Heart left ventricle (tissue), 13 donors: ENCODE results near the gene SLC25A26.

ENCODE experiments used
- CTCF ChIP-seq, 12 donors: fragments of 200-600 bp; sonication (generic) in 4 of 12; IDR thresholded peaks; one replicate each; pipeline versions ENCODE4 v1.5.0 to v1.8.0; 2018 to 2022; ENCODE audit warnings: antibody characterized with exemption in 12 of 12, mild to moderate bottlenecking in 5 of 12
- POLR2A ChIP-seq, 2 donors: fragments of 450-650 bp; IDR thresholded peaks; one replicate each; pipeline ENCODE4 v1.6.1; 2017; ENCODE audit warnings: antibody characterized with exemption in 2 of 2, mild to moderate bottlenecking in 2 of 2, moderate library complexity in 2 of 2
- donor health status: ischemic (EF 13 %, LVEDD 7.1; RV severe dilation, severe dysfunction).
- donor health status: DM: no; HTN: yes; CAD: no.
- donor health status: DM: no; HTN: no; CAD: no.
- donor health status: ischemic (EF 25% LVEDD 6.9; RV normal size, moderate dysfunction).
- donor health status: ischemic (EF 25% LVEDD 5.7; RV mildly dilated, moderate dysfunction).
- donor health status: ischemic (EF 35%, LVEDD 5.7; RV mildly dilated, moderate dysfunction).
- donor health status: nonischemic (EF 11% LVEDD 7.7; RV severe dilation, severe dysfunction).
- donor health status: DM: yes; HTN: yes; CAD: no.
- donor health status: PGD.
- donor health status: ischemic (EF 29% LVEDD 5.4; RV normal size, mild dysfunction).
- donor health status: nonischemic (EF 23%, LVEDD 6.1; RV moderate dilation, normal function).

GRCh38 chr3:66376568-66376967, 155.8 kb downstream of the SLC25A26 start:
- TF ChIP-seq CTCF (IDR thresholded peaks at IDR 0.05) (no peak), POLR2A (IDR thresholded peaks at IDR 0.05) (no peak)
